ENCODE data around the gene ANOS1.

Gene ANOS1

GRCh38 chrX:8684201-8684965 is 47.6 kb downstream of the ANOS1 start:
- no peak for DNase-seq
- no peak for TF ChIP-seq GATA1 (IDR thresholded peaks at IDR 0.05; ENCODE audit: low read depth, low read length)
- TF ChIP-seq POLR2A (IDR thresholded peaks at IDR 0.05; ENCODE audit: low read length) = no peak

GRCh38 chrX:8683687-8684086 is 48.2 kb downstream of the ANOS1 start:
- DNase-seq = no peak
- TF ChIP-seq GATA1 (IDR thresholded peaks at IDR 0.05; ENCODE audit: low read depth, low read length) = no peak
- no peak for TF ChIP-seq POLR2A (IDR thresholded peaks at IDR 0.05; ENCODE audit: low read length)

GRCh38 chrX:8679550-8679949 is 52.4 kb downstream of the ANOS1 start:
- no peak for TF ChIP-seq GATA1 (IDR thresholded peaks at IDR 0.05; ENCODE audit: low read depth, low read length)
- TF ChIP-seq POLR2A (IDR thresholded peaks at IDR 0.05; ENCODE audit: low read length) = no peak
- DNase-seq = no peak

- no peak for DNase-seq
- TF ChIP-seq GATA1 (IDR thresholded peaks at IDR 0.05; ENCODE audit: low read depth, low read length) (no peak), POLR2A (IDR thresholded peaks at IDR 0.05; ENCODE audit: low read length) (no peak)
These were observed 56.8 kb downstream of the ANOS1 start for GRCh38 chrX:8675006-8675630.

- TF ChIP-seq POLR2A (IDR thresholded peaks at IDR 0.05; ENCODE audit: low read length) = no peak
- TF ChIP-seq GATA1 (IDR thresholded peaks at IDR 0.05; ENCODE audit: low read depth, low read length) = no peak
- no peak for DNase-seq
These were observed 58.7 kb downstream of the ANOS1 start for GRCh38 chrX:8673201-8673600.

GRCh38 chrX:8672176-8672575 is 59.8 kb downstream of the ANOS1 start:
- DNase-seq = no peak
- TF ChIP-seq POLR2A (IDR thresholded peaks at IDR 0.05; ENCODE audit: low read length) (no peak), GATA1 (IDR thresholded peaks at IDR 0.05; ENCODE audit: low read depth, low read length) (no peak)

- TF ChIP-seq POLR2A (IDR thresholded peaks at IDR 0.05; ENCODE audit: low read length) = no peak
- TF ChIP-seq GATA1 (IDR thresholded peaks at IDR 0.05; ENCODE audit: low read depth, low read length) = no peak
- no peak for DNase-seq
These were observed 63.1 kb downstream of the ANOS1 start for GRCh38 chrX:8668813-8669212.

- TF ChIP-seq POLR2A (IDR thresholded peaks at IDR 0.05; ENCODE audit: low read length) (no peak), GATA1 (IDR thresholded peaks at IDR 0.05; ENCODE audit: low read depth, low read length) (no peak)
- peak in 1 of 2 experiments; percentile 0 for DNase-seq
These were observed 68.6 kb downstream of the ANOS1 start for GRCh38 chrX:8663325-8663724.

- TF ChIP-seq GATA1 (IDR thresholded peaks at IDR 0.05; ENCODE audit: low read depth, low read length) (no peak), POLR2A (IDR thresholded peaks at IDR 0.05; ENCODE audit: low read length) (no peak)
- no peak for DNase-seq
These were observed 74.1 kb downstream of the ANOS1 start for GRCh38 chrX:8657883-8658282.

- TF ChIP-seq POLR2A (IDR thresholded peaks at IDR 0.05; ENCODE audit: low read length) = no peak
- no peak for TF ChIP-seq GATA1 (IDR thresholded peaks at IDR 0.05; ENCODE audit: low read depth, low read length)
- DNase-seq = no peak
These were observed 78.0 kb downstream of the ANOS1 start for GRCh38 chrX:8653956-8654355.

- no peak for DNase-seq
- TF ChIP-seq GATA1 (IDR thresholded peaks at IDR 0.05; ENCODE audit: low read depth, low read length) = no peak
- TF ChIP-seq POLR2A (IDR thresholded peaks at IDR 0.05; ENCODE audit: low read length) = no peak
These were observed 82.0 kb downstream of the ANOS1 start for GRCh38 chrX:8649969-8650368.

- DNase-seq = no peak
These were observed 84.8 kb downstream of the ANOS1 start for GRCh38 chrX:8647176-8647575.

GRCh38 chrX:8639949-8640475 is 91.9 kb downstream of the ANOS1 start:
- no peak for DNase-seq

More at GRCh38 chrX:8647176-8647575, 84.8 kb downstream of the ANOS1 start:
- no peak for TF ChIP-seq POLR2A (IDR thresholded peaks at IDR 0.05; ENCODE audit: low read length)
- TF ChIP-seq GATA1 (IDR thresholded peaks at IDR 0.05; ENCODE audit: low read depth, low read length) = no peak

GRCh38 chrX:8636497-8636896 is 95.4 kb downstream of the ANOS1 start:
- TF ChIP-seq POLR2A (IDR thresholded peaks at IDR 0.05; ENCODE audit: low read length) = no peak
- TF ChIP-seq GATA1 (IDR thresholded peaks at IDR 0.05; ENCODE audit: low read depth, low read length) = no peak
- DNase-seq = no peak

More at GRCh38 chrX:8639949-8640475, 91.9 kb downstream of the ANOS1 start:
- no peak for TF ChIP-seq POLR2A (IDR thresholded peaks at IDR 0.05; ENCODE audit: low read length)
- TF ChIP-seq GATA1 (IDR thresholded peaks at IDR 0.05; ENCODE audit: low read depth, low read length) = no peak

- no peak for DNase-seq
- TF ChIP-seq GATA1 (IDR thresholded peaks at IDR 0.05; ENCODE audit: low read depth, low read length) (no peak), POLR2A (IDR thresholded peaks at IDR 0.05; ENCODE audit: low read length) (no peak)
These were observed 96.1 kb downstream of the ANOS1 start for GRCh38 chrX:8635812-8636211.
